H1 (cell line): ENCODE data around the gene CTCF. TPM values are rescaled to one million over a fixed set of nuclear protein-coding genes. Genes with fewer than 3 reads are reported as not detected.

Source experiments
- CBX5 ChIP-seq: fragments of 300-800, 300-1000 bp; sonication (generic); IDR thresholded peaks from 2 replicates; pipeline ENCODE4 v1.7.1; 2016; ENCODE audit warnings: antibody characterized with exemption, low read length, low read depth
- CHD1 ChIP-seq: IDR thresholded peaks from 2 replicates; pipeline ENCODE4 v1.6.1; 2012; ENCODE audit warnings: low read depth, low read length, improper control_type of control experiment
- E2F6 ChIP-seq: IDR thresholded peaks from 2 replicates; pipeline ENCODE4 v1.6.1; 2012; ENCODE audit warnings: inconsistent platforms
- RBBP5 ChIP-seq: IDR thresholded peaks from 2 replicates; pipeline ENCODE4 v1.7.1; 2012; ENCODE audit warnings: low read depth, mild to moderate bottlenecking, inconsistent platforms, low read length, moderate library complexity, borderline replicate concordance
- SP1 ChIP-seq: IDR thresholded peaks from 2 replicates; pipeline ENCODE4 v1.6.1; 2011; ENCODE audit warnings: low read depth, low read length
- polyA plus RNA-seq, 7 experiments: library from polyadenylated mRNA; depleted of rRNA in 3 of 7; stranded (reverse) in 5 of 7; unstranded in 2 of 7; fragments of >200 nt in 5 of 7; fragments of 200-250 nt in 2 of 7; gene quantifications; 1 replicate in 5 of 7; 2 replicates in 1 of 7; 4 replicates in 1 of 7; pipeline versions ENCODE4 v1.2.1 to v1.2.3, GENCODE V29; 2011 to 2013; ENCODE audit warnings: missing spikeins in 2 of 7, mixed read lengths in 2 of 7
- total RNA-seq: library from RNA; stranded (reverse); fragmentation: NEBNext Ultra II Directional; extraction: Animal tissue kit (Norgen Biotek cat#: 25700); gene quantifications from 2 replicates; pipeline ENCODE4 v1.2.1, GENCODE V29; 2021

Gene CTCF
- total and polyA plus RNA-seq, 2 of the 8 experiments (the other 6 are each of a cell fraction or from before 2014, with no cell fraction given), result 32.4 to 66.0 TPM

DNA sequence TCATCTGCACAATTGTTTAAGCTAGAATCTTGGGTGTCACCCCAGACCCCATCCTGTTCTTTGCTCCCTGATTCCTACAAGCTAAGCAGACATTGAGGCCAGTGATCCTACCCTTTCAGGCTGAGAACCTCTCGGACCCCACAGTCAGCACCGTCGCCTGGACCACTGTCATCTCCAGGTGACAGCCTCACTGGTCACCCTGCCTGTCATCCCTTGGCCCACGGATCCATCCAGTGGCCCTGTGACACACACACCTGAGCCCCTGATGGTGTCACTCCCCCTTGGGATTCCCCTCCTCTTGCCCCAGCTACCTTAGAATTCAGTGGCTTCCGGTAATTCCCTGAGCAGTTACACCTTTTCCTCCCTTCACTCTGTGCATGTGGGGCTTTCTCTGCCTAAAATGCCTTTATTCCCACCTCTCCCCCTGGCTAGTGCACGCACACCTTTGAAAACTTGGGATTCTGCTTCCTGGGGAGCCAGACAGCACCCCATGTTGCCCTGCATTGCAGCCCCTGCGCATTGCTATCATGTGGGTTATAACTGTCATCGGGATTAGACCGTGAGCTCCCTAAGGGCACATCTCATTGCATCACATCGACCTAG lies 107.3 kb downstream of the CTCF start (continued):
- TF ChIP-seq RBBP5, result no peak
- no peak for TF ChIP-seq E2F6
- no peak for TF ChIP-seq SP1
- no peak for TF ChIP-seq CHD1
- TF ChIP-seq CBX5, result no peak
